Measurements from ENCODE around the gene DHRSX.

The DHRSX gene

DNA sequence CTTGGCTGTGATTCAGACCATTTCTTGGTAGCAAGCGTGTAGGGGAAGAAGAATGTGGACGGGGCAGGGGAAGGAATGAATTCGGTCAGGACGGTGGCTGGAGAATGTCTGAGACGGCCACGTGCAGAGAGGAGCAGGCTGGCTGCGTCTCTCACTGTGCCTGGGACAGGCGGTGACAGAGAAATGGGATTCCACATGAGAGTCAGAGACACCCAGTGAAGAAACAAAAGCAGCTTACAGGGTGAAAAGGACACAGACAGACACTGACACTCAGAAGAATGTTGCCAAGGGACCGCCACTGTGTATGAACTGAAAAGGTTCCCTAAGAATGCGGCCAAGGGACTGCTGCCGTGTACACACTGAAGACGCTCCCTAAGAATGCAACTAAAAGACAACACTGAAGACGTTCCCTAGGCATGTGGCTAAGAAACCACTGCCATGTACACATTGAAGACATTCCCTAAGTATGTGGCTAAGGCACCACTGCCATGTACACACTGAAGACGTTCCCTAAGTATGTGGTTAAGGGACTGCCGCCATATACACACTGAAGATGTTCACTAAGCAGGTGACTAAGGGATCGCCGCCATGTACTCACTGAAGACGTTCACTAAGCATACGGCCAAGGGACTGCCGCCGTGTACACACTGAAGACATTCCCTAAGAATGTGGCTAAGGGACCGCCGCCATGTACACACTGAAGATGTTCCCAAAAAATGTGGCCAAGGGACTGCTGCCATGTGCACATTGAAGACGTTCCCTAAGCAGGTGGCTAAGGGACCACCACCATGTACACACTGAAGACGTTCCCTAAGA, 49.1 kb downstream of the DHRSX start:
- no peak for DNase-seq

DNA sequence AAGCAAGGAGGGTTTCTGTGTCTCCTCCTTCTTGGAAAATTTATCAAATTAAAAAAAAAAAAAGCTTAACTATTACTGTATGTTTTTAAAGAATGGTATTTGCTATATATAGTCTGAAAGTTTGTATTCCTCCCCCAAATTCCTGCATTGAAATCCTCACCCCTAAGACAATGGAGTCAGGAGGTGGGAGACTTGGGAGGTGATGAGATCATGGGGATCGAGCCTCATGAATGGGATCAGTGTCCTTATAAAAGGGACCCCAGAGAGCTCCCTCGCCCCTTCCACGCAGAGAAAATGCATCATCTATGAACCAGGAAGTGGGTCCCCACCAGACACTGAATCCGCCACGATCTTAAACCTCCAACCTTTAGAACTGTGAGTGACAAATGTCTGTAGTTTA, 50.1 kb downstream of the DHRSX start:
- DNase-seq = no peak

DNA sequence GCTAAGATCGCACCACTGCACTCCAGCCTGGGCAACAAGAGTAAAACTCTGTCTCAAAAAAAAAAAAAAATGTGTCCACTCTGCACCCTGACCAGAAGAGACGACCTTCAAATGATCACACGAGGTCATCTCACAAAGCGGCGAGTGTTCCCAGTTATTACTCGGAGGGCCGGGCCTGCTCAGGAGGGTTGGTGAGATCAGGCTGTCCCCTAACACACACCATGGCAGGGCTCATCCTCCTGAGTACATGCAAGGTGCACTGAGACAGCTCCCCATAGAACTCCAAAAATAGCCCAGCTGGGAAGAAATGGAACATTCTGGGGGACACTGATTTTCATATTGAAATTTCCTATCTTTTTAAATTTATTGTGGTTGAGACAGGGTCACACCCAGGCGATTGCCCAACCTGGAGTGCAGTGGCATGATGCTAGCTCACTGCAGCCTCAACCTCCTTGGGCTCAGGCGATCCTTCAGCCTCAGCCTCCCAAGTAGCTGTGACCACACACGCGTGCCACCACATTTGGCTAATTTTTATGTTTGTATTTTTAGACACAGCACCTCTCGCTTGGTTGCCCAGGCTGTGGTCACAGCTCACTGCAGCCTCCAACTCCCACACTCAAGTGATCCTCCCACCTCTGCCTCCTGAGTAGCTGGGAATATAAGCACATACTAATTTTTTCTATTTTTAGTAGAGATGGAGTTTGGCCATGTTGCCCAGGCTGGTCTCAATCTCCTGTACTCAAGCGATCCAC, 51.5 kb downstream of the DHRSX start:
- no peak for DNase-seq

DNA sequence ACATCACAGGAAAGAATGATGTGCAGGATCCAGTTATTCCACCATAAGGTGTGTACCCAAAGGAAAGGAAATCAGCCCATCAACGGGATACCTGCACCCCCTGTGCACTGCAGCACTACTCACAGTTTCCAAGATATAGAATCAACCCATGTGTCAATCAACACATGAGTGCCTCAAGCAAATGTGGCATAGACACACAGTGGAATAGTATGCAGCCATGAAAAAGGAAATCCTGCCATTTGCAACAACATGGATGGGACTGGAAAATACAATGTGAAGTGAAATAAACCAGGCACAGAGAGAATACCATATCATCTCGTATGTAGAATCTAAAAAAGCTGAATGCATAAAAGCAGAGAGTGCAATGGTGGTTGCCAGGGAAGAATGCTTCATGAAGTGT, 53.3 kb downstream of the DHRSX start:
- no peak for DNase-seq

DNA sequence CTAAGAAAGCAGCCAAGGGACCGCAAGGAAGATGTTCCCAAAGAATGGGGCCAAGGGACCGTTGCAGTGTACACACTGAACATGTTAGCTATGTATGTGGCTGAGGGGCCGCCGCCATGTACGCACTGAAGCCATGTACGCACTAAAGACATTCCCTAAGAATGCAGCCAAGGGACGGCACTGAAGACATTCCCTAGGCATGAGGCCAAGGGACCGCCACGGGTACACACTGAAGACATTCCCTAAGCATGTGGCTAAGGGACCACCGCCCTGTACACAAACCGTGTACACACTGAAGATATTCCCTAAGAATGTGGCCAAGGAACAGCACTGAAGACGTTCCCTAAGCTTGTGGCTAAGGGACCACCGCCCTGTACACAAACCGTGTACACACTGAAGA, 54.0 kb downstream of the DHRSX start:
- no peak for DNase-seq

DNA sequence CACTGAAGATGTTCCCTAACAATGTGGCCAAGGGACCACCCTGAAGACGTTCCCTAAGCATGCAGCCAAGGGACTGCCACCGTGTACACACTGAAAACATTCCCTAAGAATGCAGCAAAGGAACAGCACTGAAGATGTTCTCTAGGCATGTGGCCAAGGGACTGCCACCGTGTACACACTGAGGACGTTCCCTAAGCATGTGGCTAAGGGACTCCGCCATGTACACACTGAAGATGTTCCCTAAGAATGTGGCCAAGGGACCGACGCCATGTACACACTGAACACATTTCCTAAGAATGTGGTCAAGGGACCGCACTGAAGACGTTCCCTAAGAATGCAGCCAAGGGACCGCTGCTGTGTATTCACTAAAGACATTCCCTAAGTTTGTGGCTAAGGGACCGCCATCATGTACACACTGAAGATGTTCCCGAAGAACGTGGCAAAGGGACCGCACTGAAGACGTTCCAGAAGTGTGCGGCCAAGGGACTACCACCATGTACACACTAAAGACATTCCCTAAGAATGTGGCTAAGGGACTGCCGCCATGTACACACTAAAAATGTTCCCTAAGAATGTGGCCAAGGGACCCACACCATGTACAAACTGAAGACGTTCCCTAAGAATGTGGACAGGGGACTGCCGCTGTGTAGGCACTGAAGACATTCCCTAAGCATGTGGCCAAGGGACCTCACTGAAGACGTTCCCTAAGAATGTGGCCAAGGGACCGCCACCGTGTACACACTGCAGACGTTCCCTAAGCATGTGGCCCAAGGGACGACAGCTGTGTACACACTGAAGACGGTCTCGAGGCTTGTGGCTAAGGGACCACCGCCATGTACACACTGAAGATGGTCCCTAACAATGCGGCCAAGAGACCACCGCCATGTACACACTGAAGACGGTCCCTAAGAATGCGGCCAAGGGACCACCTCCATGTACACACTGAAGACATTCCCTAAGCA, 54.8 kb downstream of the DHRSX start:
- DNase-seq = no peak

DNA sequence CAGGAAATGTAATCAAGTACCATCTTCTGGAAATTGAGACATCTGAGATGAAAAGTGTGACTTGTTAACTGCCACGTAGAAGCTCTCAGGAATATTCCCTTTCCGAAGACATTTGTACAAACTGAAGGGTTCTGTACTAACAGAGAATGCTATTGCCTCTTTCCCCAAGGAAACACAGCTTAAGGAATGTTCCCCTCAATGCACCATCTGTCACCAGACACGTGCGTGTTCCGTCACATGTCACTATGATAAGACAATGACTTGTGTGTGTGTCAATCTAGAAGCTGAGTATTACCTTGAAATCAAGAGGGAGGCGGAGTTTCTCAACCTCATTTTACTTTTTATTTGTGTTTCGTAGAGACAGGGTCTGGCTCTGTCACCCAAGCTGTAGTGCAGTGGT, 58.1 kb downstream of the DHRSX start:
- no peak for DNase-seq

DNA sequence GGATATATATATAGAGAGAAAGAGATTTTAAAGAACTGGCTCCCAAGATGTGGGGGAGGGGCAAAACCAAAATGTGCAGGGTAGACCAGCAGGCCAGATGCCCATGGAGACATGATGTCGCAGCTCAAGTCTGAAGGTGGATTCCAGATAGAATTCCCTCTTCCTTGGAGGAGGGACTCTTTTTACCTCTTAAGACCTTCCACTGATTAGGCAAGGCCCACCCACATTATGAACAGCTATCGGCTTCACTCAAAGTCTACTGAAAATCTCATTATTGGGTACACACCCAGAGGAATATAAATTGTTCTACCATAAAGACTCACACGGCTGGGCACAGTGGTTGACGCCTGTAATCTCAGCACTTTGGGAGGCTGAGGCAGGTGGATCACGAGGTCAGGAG, 59.3 kb downstream of the DHRSX start:
- no peak for DNase-seq

DNA sequence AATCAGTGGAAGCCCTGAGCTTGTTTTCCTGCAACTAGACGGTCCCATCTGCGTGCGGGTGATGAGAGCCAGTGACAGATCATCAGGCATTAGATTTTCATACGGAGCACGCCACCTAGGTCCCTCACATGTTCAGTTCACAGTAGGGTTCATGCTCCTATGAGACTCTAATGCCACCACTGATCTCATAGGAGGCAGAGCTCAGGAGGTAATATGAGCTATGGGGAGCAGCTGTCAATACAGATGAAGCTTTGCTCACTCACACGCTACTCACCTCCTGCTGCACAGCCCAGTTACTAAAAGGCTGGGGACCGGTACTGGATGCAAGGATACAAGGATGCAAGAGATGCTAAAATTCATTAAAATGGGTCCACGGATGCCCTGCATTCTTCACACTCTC, 61.2 kb downstream of the DHRSX start:
- no peak for DNase-seq

DNA sequence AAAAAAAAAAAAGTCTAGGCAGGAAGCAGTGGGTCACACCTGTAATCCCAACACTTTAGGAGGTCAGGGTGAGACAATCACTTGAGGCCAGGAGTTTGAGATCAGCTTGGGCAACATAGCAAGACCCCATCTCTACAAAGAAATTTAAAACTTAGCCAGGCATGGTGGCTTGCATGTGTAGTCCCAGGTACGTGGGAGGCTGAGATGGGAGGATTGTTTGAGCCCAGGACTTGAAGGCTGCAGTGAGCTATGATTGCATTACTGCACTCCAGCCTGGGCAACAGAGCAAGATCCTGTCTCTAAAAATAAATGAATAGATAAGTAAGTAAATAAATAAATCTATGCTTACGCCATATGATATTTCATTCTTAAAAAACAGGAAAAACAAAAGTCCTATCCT, 65.3 kb downstream of the DHRSX start:
- DNase-seq = no peak

DNA sequence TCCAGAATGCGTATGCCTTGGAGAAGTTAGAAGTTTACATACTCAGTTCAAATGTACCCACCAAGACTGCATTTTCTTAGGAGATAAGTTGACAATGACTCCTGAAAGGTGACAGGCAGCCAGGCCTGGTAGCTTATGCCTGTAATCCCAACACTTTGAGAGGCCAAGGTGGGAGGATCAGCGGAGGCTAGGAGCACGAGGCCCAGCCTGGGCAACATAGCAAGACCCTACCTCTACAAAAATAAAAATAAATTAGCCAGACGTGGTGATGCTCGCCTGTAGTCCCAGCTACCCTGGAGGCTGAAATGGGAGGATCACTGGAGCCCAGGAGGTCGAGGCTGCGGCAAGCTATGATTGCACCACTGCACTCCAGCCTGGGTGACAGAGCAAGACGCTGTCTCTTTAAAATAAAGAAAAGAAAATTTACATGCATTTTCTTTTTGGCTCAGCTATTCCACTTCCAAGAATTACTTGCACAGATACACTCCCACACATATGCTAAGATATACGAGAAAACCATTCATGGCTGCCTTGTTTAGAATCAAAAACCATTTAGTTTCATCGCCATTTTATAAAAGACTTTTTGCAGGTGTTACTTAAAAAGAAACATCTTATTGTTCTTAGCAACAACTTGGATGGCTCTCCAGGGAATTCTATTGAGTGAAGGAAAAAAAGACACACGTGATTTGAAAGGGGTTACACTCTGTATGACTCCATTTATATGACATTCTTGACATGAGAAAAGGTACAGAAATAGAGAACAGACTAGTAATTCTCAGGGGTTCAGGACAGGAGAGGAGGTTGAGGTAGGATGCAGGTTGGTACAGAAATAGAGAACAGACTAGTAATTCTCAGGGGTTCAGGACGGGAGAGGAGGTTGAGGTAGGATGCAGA, 66.3 kb downstream of the DHRSX start:
- DNase-seq = no peak

DNA sequence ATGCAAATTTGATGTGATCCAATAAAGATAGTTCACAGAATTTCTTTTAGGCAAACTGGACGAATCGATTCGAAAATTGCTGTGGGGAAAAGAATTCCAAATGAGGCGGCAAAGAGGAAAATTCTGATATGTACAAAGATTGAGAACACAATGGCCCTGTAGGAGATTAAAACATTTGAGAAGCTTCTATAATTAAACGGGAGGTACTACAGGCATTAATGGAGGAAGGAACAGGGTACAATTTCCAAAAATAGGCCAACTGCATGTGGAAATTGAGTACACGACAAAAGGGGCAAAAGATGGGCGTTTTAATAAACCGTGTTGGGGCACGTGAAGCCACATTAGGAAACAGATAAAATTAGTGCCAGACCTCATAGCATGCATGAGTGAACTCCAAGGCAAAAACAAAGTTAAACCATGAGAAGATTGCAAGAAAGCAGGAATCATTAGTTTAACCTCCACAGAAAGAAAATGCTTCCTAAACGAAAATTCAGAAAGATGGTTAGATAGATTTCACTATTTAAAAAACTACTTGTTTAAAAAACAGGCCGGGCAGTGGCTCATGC, 68.4 kb downstream of the DHRSX start:
- no peak for DNase-seq

DNA sequence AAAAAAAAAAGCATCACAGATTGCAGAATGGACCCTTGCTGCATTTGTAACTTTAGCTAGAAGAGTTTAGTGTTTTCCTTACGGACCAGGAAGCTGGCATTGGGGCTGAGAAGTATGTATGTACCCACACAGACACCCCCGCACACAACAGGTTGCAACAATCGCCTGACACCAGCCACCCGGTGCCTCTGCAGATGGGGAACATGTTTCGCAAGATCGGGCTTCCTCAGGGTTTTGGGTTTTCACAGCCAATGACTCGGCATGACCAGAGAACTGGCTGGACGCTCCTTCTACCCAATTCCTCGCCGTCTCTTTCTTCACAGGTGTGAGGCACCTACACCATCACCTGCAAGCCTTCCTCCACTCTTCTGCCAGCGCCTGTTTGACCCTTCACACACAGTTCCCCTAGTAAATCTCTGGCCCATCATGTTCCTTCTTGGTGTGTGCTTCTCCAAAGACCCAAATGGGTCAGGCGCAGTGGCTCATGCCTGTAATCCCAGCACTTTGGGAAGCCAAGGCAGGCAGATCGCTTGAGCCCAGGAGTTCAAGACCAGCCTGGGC, 70.4 kb downstream of the DHRSX start:
- no peak for DNase-seq

DNA sequence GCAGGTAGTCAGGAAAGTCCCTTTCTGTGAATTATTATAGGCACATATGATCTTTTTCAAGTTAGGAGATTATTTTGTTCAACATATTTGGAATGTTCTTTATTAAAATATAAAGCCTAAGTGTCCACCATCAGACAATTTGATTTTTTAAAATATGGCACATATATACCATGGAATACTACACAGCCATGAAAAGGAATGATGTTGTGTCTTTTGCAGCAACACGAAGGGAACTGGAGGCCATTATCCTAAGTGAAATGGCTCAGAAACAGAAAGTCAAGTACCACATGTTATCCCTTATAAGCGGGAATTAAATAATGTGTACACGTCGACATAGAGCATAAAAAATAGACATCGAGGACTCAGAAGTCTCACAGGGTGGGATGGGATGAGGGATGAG, 73.0 kb downstream of the DHRSX start:
- no peak for DNase-seq

DNA sequence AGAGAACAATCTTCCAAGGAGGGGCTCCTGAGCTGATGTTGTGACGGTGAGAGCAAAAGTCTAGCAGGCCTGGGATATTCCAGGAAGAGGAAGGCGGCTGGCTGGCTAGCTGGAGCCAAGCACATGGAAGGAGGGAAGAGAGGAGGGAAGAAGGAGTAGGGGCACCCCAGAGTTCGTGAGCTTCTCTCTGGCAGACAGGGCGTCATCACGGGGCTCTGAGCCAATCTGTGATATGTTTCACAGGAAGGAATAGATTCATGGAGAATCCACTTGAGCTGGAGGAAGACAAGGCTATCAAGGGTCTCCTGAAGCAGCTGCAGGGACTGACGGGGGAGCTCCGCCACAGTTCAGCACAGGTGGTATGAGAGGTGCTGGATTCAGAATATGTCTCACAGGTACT, 73.6 kb downstream of the DHRSX start:
- no peak for DNase-seq

DNA sequence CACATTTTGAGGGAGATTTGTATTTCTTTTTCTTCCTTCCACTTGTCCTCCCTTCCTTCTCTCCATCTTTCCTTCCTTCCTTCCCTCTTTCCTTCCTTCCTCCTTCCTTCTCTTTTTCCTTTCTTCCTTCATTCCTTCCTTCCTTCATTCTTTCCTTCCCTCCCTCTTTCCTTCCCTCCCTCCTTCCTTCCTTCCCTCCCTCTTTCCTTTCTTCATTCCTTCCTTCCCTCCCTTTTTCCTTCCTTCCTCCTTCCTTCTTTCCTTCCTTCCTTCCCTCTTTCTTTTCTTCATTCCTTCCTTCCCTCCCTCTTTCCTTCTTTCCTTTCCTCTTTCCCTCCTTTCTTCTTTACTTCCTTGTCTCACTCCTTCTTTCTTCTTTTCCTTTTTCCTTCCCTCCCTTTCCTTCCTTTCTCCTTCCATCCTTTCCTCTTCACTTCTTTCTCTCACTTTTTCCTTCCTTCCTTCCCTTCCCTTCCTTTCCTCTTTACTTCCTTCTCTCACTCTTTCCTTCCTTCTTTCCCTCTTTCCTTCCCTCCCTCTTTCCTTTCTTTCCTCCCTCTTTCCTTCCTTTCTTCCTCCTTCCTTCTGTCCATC, 74.4 kb downstream of the DHRSX start:
- DNase-seq = no peak

DNA sequence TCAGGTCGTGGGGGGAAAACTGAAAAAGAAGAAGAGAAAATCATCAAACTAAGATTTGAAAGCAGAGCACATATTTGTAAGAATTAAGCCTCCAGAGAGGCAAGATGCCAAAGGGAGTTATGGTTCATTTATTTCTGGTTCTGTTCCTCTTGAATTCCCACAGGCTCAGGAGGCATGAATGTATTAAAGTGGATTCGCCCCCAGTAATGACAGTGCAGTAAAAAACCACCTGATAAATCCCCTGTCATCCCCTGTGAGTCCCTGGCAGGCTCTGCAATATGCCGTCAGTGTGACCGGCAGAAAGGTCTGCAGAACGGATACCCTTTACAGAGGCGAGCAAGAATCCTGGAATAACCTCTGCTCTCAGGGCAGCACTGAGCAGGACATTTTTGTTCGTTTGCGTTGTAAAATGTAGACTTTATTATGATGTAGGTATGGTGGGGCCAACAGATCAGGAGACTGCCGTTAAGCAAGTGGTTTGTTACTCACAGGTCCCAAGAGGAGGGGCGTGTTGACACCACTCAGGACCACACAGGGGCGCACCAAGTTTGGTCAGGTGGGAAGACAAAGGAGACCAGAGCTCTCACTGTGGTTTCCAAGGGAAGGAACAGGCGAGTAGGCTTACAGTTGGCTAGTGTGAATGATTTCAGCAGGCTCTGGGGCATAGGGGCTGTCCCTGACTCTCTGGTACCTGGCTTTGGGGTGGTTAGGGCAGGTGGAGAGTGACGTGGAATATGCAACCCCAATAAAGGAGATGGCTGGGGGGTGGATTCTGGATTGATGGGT, 75.3 kb downstream of the DHRSX start:
- DNase-seq = no peak

DNA sequence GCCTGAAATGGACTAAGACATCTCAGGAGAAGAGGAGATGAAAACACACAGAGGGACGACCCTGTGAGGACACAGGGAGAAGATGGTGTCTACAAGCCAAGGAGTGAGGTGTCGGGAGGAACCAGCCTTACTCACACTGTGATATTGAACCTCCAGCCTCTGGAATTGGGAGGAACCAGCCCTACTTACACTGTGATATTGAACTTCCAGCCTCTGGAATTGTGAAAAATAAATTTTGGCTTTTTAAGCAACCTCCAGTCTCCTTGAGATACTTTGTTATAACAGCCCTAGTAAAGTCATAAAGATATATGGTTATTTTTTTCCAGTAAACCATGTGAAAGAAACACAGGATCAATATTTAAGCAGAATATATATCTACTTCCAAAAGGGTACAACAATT, 76.5 kb downstream of the DHRSX start:
- no peak for DNase-seq

DNA sequence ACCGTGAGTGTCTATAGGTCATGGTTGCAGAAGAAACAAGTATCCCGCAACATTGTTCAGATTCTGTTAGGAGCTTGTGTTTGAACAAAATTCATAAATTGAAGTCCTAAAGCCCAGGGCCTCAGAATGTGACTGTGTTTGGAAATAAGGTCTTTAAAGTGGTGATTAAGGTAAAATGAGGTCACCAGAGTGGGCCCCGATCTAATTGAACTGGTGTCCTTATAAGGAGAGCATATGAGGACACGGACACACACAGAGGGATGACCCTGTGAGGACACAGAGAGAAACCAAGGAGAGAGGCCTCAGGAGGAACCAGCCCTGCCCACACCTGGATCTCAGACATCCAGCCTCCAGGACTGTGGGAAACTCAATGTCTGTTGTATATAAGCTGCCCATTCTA, 76.9 kb downstream of the DHRSX start:
- DNase-seq = no peak

DNA sequence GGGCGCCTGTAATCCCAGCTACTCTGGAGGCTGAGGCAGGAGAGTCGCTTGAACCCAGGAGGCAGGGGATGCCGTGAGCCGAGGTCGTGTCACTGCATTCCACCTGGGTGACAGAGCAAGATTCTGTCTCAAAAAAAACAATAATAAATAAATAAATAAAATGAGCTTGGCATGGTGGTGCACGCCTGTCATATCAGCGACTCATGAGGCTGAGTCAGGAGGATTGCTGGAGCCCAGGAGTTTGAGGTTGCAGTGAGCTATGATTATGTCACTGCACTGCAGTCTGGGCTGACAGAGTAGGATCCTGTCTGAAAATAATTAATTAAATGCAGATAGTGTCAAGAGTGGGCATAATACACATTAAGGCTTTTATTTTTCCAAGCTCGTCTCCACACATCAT, 77.5 kb downstream of the DHRSX start:
- DNase-seq = no peak
